Choroid plexus epithelial cell (primary cell): Measurements from ENCODE around the gene OTOA.
"Not testable (repeated sequence)": the region's sequence is repeated elsewhere in the genome, so short reads cannot be mapped to it uniquely, and the experiment has no call there.

Source experiments
- DNase-seq: peaks from one replicate; pipeline ENCODE4 v3.0.0-alpha.2; 2010; ENCODE audit warnings: low read depth
- H3K4me3 ChIP-seq: 2 replicates; pipeline ENCODE4 v1.5.1; 2011; ENCODE audit warnings: low read depth, mild to moderate bottlenecking, control low read depth, low read length, moderate library complexity
- TF ChIP-seq, protein P1 (sequence below): conservative IDR thresholded peaks from 2 replicates; pipeline ENCODE4 v1.5.1; 2011; ENCODE audit warnings: low read depth, mild to moderate bottlenecking, control low read depth, inconsistent platforms, low read length, moderate library complexity

Gene OTOA

DNA sequence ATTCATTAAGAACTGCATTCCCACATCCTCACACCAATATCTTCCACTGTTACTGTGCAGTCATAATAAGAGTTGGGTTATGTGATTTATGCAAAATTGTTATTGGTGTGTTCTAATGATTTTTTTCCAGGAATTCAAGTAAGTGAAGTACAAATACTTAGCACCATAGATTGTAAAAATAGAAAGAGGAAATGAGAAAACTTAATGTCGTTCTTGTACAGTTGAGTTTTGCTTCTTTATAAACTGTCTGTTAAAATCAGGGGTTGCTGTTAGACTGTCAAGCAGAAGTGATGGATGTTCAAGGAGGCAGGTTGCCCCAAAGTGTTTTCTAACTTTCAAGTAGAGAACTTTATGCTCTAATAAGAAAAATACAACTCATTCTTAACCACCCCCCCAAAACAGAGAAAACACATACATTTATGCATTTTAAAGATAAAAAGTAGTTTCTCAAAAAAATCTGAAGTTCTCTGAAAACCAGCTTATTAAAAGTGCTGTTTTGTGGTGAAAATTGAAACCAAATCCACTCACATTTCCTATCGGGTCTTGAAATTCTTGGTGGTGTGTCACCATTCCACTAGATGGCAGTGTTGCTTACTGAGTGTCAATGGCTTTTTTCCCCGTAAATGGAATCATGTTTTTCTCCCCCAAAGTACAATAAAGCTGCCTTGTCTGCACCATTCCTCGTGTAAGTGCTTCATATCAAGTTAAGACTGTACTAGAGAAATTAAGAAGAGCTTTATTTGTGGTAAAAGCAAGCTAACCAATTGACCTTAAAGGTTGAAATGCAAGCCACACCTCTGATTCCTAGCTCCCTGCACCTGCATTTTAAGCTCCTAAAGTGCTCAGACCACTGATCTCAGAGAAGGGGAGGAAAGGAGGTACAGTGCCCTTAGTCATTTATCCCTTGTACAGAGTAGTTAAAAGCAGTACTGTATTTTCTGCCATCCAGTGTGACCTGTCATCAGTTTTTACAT is 6.7 kb upstream of the OTOA start:
- peak; percentile 79 for DNase-seq
- no peak overlapping the region for H3K4me3 ChIP-seq
- TF ChIP-seq, protein P1, sequence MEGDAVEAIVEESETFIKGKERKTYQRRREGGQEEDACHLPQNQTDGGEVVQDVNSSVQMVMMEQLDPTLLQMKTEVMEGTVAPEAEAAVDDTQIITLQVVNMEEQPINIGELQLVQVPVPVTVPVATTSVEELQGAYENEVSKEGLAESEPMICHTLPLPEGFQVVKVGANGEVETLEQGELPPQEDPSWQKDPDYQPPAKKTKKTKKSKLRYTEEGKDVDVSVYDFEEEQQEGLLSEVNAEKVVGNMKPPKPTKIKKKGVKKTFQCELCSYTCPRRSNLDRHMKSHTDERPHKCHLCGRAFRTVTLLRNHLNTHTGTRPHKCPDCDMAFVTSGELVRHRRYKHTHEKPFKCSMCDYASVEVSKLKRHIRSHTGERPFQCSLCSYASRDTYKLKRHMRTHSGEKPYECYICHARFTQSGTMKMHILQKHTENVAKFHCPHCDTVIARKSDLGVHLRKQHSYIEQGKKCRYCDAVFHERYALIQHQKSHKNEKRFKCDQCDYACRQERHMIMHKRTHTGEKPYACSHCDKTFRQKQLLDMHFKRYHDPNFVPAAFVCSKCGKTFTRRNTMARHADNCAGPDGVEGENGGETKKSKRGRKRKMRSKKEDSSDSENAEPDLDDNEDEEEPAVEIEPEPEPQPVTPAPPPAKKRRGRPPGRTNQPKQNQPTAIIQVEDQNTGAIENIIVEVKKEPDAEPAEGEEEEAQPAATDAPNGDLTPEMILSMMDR, result peak; percentile 79

DNA sequence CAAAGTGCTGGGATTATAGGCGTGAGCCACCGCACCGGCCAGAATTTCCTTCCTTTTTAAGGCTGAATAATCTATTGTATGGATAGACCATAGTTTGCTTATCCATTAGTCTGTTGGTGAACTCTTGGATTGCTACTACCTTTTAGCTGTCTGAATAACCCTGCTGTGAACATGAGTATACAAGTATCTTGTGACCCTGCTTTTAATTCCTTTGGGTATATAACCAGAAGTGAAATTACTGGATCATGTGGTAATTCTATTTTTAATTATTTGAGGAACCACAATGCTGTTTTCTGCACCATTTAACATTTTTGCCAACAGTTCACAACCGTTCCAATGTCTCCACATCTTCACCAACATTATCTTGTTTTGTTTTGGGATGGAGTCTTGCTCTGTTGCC is 4.6 kb upstream of the OTOA start:
- TF ChIP-seq, protein P1, result no peak
- no peak for DNase-seq
- H3K4me3 ChIP-seq, result no peak overlapping the region

DNA sequence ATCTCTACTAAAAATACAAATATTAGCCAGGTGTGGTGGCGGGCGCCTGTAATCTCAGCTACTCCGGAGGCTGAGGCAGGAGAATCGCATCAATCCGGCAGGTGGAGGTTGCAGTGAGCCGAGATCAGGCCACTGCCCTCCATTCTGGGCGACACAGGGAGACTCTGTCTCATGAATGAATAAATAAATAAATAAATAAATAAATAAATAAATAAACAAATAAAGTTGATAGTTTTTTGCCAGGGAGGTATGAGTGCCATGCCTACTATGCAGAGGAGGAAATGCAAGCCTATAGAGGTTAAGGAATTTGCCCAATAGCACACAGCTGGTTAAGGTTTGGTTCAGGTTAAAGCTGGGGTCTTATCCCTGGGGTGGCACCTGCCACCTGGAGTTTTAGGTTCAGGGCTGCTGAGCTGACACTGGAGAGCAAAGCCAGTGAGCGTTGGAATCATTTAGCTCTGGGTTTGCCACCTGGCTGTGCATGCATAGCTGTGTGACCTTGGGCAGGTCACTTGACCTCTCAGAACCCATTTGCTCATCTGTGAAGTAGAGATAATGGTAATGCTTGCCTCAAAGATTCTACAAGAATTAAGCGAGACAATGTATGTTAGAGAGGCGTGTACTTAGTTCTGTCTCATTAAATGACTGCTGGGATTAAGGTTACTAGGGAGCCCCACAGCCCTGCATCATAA is 1.2 kb downstream of the OTOA start:
- TF ChIP-seq, protein P1, result no peak
- DNase-seq, result no peak
- no peak overlapping the region for H3K4me3 ChIP-seq

DNA sequence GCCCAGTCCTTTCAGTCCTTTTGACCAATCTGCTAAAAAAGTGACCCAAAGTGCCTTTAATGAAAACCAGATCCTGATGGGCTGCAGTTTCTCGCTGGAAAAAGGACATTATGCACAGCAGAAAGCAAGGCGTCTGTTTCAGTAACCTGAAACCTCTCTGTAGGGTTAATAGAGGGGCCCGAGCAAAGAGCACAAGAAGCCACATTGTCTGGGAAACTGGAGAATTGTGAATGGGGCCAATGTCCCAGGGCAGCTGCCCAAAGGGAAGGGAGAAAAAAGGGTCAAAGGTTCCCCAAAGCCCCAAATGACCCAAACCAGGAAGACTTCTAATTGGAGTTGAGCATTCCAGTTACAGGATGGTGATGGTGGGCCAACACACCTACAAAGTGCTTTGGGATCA is 3.0 kb downstream of the OTOA start:
- TF ChIP-seq, protein P1, result no peak
- no peak for DNase-seq
- no peak overlapping the region for H3K4me3 ChIP-seq

DNA sequence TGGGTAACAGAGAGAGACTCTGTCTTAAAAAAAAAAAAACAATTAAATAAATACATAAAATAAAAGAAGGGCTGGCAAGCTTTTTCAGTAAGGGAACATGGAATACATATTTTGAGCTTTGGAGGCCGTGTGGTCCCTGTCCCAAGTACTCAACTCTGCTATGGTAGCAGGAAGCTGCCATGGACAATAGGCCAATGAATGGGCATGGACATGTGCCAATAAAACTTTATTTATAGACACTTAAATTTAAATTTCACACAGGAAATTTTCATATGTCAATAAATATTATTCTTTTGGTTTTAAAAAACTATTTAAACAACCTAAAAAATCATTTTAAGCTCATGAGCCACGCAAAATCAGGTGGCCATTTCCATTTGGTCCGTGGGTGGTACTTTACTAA is 3.8 kb downstream of the OTOA start:
- H3K4me3 ChIP-seq, result no peak overlapping the region
- DNase-seq, result no peak
- TF ChIP-seq, protein P1, result no peak

DNA sequence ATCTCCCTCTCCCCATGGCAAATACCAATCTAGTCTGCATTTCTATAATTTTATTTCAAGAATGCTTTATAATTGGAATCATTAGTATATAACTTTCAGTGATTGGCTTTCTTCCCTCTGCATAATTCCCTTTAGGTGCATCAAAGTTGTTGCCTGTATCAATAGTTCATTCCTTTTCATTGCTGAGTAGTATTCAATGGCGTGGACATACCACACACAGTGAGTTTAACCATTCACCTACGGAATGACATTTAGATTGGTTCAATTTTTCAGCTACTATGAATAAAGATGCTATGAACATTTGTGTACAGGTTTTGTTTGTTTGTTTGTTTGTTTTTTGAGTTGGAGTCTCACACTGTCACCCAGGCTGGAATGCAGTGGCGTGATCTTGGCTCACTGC is 9.7 kb downstream of the OTOA start:
- TF ChIP-seq, protein P1, result no peak
- no peak overlapping the region for H3K4me3 ChIP-seq
- DNase-seq, result no peak

DNA sequence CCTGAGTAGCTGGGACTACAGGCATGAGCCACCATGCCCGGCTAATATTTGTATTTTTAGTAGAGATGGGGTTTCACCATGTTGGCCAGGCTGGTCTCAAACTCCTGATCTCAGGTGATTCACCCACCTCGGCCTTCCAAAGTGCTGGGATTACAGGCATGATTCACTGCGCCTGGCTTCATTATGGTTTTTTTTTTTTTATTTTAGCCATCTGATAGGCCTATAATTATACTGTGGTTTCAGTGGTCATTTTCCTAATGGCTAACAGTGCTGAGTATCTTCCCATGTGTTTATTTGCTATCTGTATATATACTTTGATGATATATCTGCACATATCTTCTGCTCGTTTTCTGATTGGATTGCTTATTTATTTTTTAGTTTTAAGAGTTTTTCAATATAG is 10.7 kb downstream of the OTOA start:
- H3K4me3 ChIP-seq, DNase-seq: not testable (repeated sequence)

DNA sequence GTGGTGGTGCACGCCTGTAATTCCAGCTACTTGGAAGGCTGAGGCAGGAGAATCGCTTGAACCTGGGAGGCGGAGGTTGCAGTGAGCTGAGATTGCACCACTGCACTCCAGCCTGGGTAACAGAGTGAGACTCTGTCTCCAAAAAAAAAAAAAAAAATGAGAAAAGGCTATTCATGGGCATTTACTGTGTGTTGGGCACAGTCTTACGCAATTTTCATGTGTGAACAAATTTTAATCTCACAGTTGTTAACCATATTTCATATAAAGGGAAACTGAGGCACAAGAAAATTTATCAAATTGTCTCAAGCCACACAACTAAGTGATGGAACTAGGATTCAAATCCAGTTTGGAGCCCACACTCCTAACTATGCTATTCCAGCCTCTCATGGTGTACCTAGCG is 16.9 kb downstream of the OTOA start:
- H3K4me3 ChIP-seq, DNase-seq: not testable (repeated sequence)
